ENCODE measurements around the gene RAB6D. TPM values are rescaled to one million over a fixed set of nuclear protein-coding genes. Genes with fewer than 3 reads are reported as not detected.
"Not testable (repeated sequence)": the region's sequence is repeated elsewhere in the genome, so short reads cannot be mapped to it uniquely, and the experiment has no call there.

RAB6D gene
- under 1 TPM in 2 of 4 donors, not detected in 2; 0.14 to 0.15 TPM for total RNA-seq

- DNase-seq, H3K4me3 ChIP-seq, H3K27ac ChIP-seq: not testable (repeated sequence)
Observed at GRCh38 chr2:131363703-131364186, at the start of gene RAB6D. Gene RAB6D (minus strand): TSS chr2:131364168. CDS start chr2:131363720, 448 bp downstream.

GRCh38 chr2:131413148-131413747, 49.3 kb upstream of the RAB6D start:
- DNase-seq, result peak in 1 of 2 donors; percentile 33
- TF ChIP-seq CTCF (IDR thresholded peaks at IDR 0.05) (peak; percentile 66 to 85 (median 74)), POLR2A (IDR thresholded peaks at IDR 0.05) (no peak)

More at GRCh38 chr2:131363703-131364186, at the start of gene RAB6D:
- H3K36me3 ChIP-seq; intact Hi-C loops (cut with DNase I; ENCODE audit: low total_unique reads); H3K4me1 ChIP-seq; H3K9me3 ChIP-seq: not testable (repeated sequence)
- peaks cover 0 to 22% of the 10 kb centered on the region in 2 donors for H3K27me3 ChIP-seq

GRCh38 chr2:131410173-131410572, 46.2 kb upstream of the RAB6D start:
- Histone ChIP-seq H3K27me3 (no peaks in the 10 kb centered on the region), H3K27ac (no peak overlapping the region), H3K36me3 (no peaks in the 10 kb centered on the region), H3K4me1 (no peaks in the 10 kb centered on the region), H3K9me3 (no peaks in the 10 kb centered on the region), H3K4me3 (no peak overlapping the region)
- TF ChIP-seq POLR2A (IDR thresholded peaks at IDR 0.05), result no peak
- no peak for TF ChIP-seq CTCF (IDR thresholded peaks at IDR 0.05)
- DNase-seq, result no peak
- intact Hi-C loops (cut with DNase I; ENCODE audit: low total_unique reads), result no loop called here

More at GRCh38 chr2:131413148-131413747, 49.3 kb upstream of the RAB6D start:
- peak overlapping the region in 1 of 2 donors; percentile 46 for H3K27ac ChIP-seq
- no peaks in the 10 kb centered on the region for H3K27me3 ChIP-seq
- no peak overlapping the region for H3K4me3 ChIP-seq
- no peaks in the 10 kb centered on the region for H3K9me3 ChIP-seq
- no peaks in the 10 kb centered on the region for H3K4me1 ChIP-seq
- intact Hi-C loops (cut with DNase I; ENCODE audit: low total_unique reads), result no loop called here
- H3K36me3 ChIP-seq, result no peaks in the 10 kb centered on the region

- Histone ChIP-seq H3K27ac (no peak overlapping the region), H3K9me3 (no peaks in the 10 kb centered on the region), H3K4me1 (no peaks in the 10 kb centered on the region), H3K36me3 (no peaks in the 10 kb centered on the region), H3K4me3 (no peak overlapping the region), H3K27me3 (no peaks in the 10 kb centered on the region)
- intact Hi-C loops (cut with DNase I; ENCODE audit: low total_unique reads), result no loop called here
- DNase-seq, result no peak
- no peak for TF ChIP-seq POLR2A (IDR thresholded peaks at IDR 0.05)
- no peak for TF ChIP-seq CTCF (IDR thresholded peaks at IDR 0.05)
Observed at GRCh38 chr2:131408778-131409177, 44.8 kb upstream of the RAB6D start.

- Histone ChIP-seq H3K9me3 (no peaks in the 10 kb centered on the region), H3K4me3 (no peak overlapping the region), H3K27ac (no peak overlapping the region), H3K4me1 (no peaks in the 10 kb centered on the region), H3K36me3 (no peaks in the 10 kb centered on the region), H3K27me3 (no peaks in the 10 kb centered on the region)
- DNase-seq, result no peak
- TF ChIP-seq CTCF (IDR thresholded peaks at IDR 0.05) (no peak), POLR2A (IDR thresholded peaks at IDR 0.05) (no peak)
- intact Hi-C loops (cut with DNase I; ENCODE audit: low total_unique reads), result no loop called here
Observed at GRCh38 chr2:131408207-131408606, 44.2 kb upstream of the RAB6D start.

Measured in uterus (tissue), 4 donors.